HG03196 (cell line): ENCODE results near the gene ZNF681.
"Not testable (repeated sequence)": the region's sequence is repeated elsewhere in the genome, so short reads cannot be mapped to it uniquely, and the experiment has no call there.

Source experiments
- ATAC-seq: cut with Tn5 transposase; IDR thresholded peaks from one replicate; pipeline ENCODE4 v1.9.1; 2021; ENCODE audit not compliant: unreplicated experiment

Gene ZNF681

GRCh38 chr19:23758187-23759074 is at the start of gene ZNF681:
Gene ZNF681 (minus strand): TSS chr19:23758891. CDS start chr19:23758749, 142 bp downstream.
- peak; percentile 88 for ATAC-seq

GRCh38 chr19:23804676-23805075 is 46.0 kb upstream of the ZNF681 start:
- ATAC-seq: no peak

GRCh38 chr19:23802290-23802689 is 43.6 kb upstream of the ZNF681 start:
- no peak for ATAC-seq

GRCh38 chr19:23801803-23802202 is 43.1 kb upstream of the ZNF681 start:
- ATAC-seq: no peak

GRCh38 chr19:23800868-23801267 is 42.2 kb upstream of the ZNF681 start:
- no peak for ATAC-seq

GRCh38 chr19:23800271-23800670 is 41.6 kb upstream of the ZNF681 start:
- no peak for ATAC-seq

- ATAC-seq: no peak
These were observed 40.6 kb upstream of the ZNF681 start for GRCh38 chr19:23799321-23799720.

- ATAC-seq: no peak
These were observed 36.8 kb upstream of the ZNF681 start for GRCh38 chr19:23795462-23795861.

GRCh38 chr19:23792784-23793183 is 34.1 kb upstream of the ZNF681 start:
- no peak for ATAC-seq

GRCh38 chr19:23790641-23791488 is 32.2 kb upstream of the ZNF681 start:
- no peak for ATAC-seq

- ATAC-seq: no peak
These were observed 30.6 kb upstream of the ZNF681 start for GRCh38 chr19:23789246-23789645.

- ATAC-seq: no peak
These were observed 29.7 kb upstream of the ZNF681 start for GRCh38 chr19:23788411-23788810.

GRCh38 chr19:23787106-23787505 is 28.4 kb upstream of the ZNF681 start:
- ATAC-seq: no peak

GRCh38 chr19:23785982-23786381 is 27.3 kb upstream of the ZNF681 start:
- ATAC-seq: no peak

GRCh38 chr19:23784274-23784673 is 25.6 kb upstream of the ZNF681 start:
- ATAC-seq: no peak

GRCh38 chr19:23783636-23784035 is 24.9 kb upstream of the ZNF681 start:
- no peak for ATAC-seq

- ATAC-seq: no peak
These were observed 21.0 kb upstream of the ZNF681 start for GRCh38 chr19:23779645-23780044.

- ATAC-seq: no peak
These were observed 19.9 kb upstream of the ZNF681 start for GRCh38 chr19:23778566-23778965.

- ATAC-seq: not testable (repeated sequence)
These were observed 19.3 kb upstream of the ZNF681 start for GRCh38 chr19:23778036-23778435.

- no peak for ATAC-seq
These were observed 18.5 kb upstream of the ZNF681 start for GRCh38 chr19:23777216-23777615.

GRCh38 chr19:23776507-23777205 is 18.0 kb upstream of the ZNF681 start:
- no peak for ATAC-seq
